Activated CD4-positive, alpha-beta T cell treated with anti-CD3 and anti-CD28 coated beads, Interleukin-2, Interleukin-6, amounts not matched to agents 100 ng/mL and 50 ng/mL, durations not matched to agents 16 hours and 8 hours (primary cell): ENCODE data around the gene GSC.
"Not testable (repeated sequence)": the region's sequence is repeated elsewhere in the genome, so short reads cannot be mapped to it uniquely, and the experiment has no call there.

Experiments used
- DNase-seq: peaks from one replicate; pipeline ENCODE4 v3.0.0-alpha.2; 2020

The GSC gene

GRCh38 chr14:94771158-94771905 is 1.4 kb upstream of the GSC start:
- DNase-seq, result no peak

- DNase-seq, result no peak
Measured at GRCh38 chr14:94770815-94771157, 873 bp upstream of the GSC start.

GRCh38 chr14:94770251-94770749 is 387 bp upstream of the GSC start:
- DNase-seq, result no peak

- DNase-seq, result peak; percentile 38
Measured at GRCh38 chr14:94768521-94769390, 1.2 kb downstream of the GSC start.

- no peak for DNase-seq
Measured at GRCh38 chr14:94768141-94768520, 1.8 kb downstream of the GSC start.

GRCh38 chr14:94767321-94767878 is 2.5 kb downstream of the GSC start:
- DNase-seq, result no peak

GRCh38 chr14:94764573-94764972 is 5.3 kb downstream of the GSC start:
- no peak for DNase-seq

- DNase-seq, result no peak
Measured at GRCh38 chr14:94762431-94762830, 7.5 kb downstream of the GSC start.

GRCh38 chr14:94761997-94762377 is 7.9 kb downstream of the GSC start:
- no peak for DNase-seq

- DNase-seq, result no peak
Measured at GRCh38 chr14:94761348-94761996, 8.4 kb downstream of the GSC start.

GRCh38 chr14:94756310-94756882 is 13.5 kb downstream of the GSC start:
- DNase-seq, result no peak

- DNase-seq, result no peak
Measured at GRCh38 chr14:94754391-94754942, 15.4 kb downstream of the GSC start.

- no peak for DNase-seq
Measured at GRCh38 chr14:94752591-94753436, 17.1 kb downstream of the GSC start.

GRCh38 chr14:94751956-94752355 is 18.0 kb downstream of the GSC start:
- DNase-seq, result no peak

GRCh38 chr14:94751321-94751720 is 18.6 kb downstream of the GSC start:
- no peak for DNase-seq

GRCh38 chr14:94750371-94750770 is 19.5 kb downstream of the GSC start:
- no peak for DNase-seq

- peak; percentile 48 for DNase-seq
Measured at GRCh38 chr14:94748667-94749347, 21.1 kb downstream of the GSC start.

GRCh38 chr14:94747739-94748138 is 22.2 kb downstream of the GSC start:
- no peak for DNase-seq

- not testable (repeated sequence) for DNase-seq
Measured at GRCh38 chr14:94747153-94747552, 22.8 kb downstream of the GSC start.

GRCh38 chr14:94746131-94746530 is 23.8 kb downstream of the GSC start:
- DNase-seq, result no peak

GRCh38 chr14:94738751-94739150 is 31.2 kb downstream of the GSC start:
- no peak for DNase-seq
